ENCODE data around the gene NR2C2AP. TPM values are rescaled to one million over a fixed set of nuclear protein-coding genes. Genes with fewer than 3 reads are reported as not detected.
A peak's percentile ranks its signal among the peaks of the same experiment; 100 is the strongest.
"Not testable (repeated sequence)": the region's sequence is repeated elsewhere in the genome, so short reads cannot be mapped to it uniquely, and the experiment has no call there.

NR2C2AP gene
- total RNA-seq, 3 donors from 2014 or later, result 57.9 to 71.7 (median 66.6) TPM

DNA sequence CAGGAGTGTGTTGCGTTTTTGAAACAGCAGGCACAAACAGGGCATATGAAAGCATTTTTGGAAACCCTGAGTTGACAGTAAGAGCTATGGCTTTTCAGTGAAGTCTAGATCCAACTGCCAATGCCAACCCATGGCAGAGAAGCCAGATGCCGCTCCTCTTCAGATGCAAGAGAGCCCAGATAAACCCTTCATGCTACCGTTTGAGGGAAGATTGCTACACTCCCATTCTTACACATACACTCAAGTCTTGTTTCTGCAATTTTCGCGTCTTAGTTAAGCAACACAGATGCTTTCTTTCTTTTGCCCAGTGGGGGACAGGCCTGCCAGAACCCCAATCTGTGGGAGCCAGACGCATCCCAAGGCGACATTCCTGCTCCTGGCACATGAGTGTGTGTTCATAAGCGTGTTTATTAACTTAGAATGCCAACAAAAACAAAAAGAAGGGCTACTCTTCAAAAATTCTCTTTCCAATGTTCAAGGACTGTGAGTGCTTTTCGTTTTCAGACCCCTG lies 21.7 kb downstream of the NR2C2AP start:
- H3K4me1 Mint-ChIP-seq (ENCODE audit: low read depth), result peaks cover 6% of the 10 kb centered on the region
- peaks cover 20% of the 10 kb centered on the region for H3K36me3 Mint-ChIP-seq (ENCODE audit: insufficient read depth)
- H3K9me3 Mint-ChIP-seq, result no peaks in the 10 kb centered on the region
- no peaks in the 10 kb centered on the region for H3K27me3 Mint-ChIP-seq (ENCODE audit: low read depth)
- ATAC-seq (no peak), DNase-seq (no peak)
- no peak overlapping the region for H3K4me3 Mint-ChIP-seq

DNA sequence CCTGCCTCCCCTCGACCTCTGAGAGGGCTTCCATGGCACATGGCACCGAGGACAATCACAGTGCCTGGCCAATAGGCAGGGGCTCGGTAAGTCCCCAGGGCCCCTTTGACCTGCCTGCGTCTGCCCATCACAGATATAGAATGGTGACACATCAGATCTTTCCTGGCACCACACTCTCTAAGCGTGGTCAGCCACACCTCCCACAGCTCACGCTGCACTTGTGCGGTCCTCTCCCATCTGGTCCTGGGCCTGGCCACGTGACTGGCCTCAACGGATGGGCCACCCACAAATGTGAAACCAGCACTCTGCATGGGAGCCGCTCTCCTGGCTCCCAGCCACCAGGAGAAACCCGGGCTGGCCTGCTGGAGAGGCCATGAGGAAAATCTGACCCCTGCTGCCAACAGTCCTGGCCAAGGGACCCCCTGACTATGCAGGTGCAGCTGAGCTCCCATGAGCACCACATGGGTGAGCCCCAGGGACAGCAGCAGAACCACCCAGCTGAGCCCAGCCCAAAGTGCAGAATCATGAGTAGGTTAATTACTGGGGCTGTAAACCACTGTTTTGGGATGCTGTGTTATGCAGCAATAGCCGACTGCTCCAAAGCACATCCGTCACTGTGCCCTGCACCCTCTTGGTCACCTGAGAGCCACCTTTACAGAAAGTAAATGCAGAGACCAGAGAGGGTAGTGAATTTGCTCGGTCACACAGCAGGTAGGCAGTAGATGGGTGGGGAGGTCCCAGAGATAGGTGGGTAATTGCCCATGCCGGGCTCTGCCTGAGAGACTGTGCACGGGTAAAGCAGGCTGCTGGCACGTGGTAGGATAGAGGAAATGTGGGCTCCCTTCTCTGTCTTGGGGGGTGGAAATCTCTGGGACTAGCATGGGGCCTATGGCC lies 23.4 kb downstream of the NR2C2AP start:
- Mint-ChIP-seq H3K36me3 (ENCODE audit: insufficient read depth) (peaks cover 13% of the 10 kb centered on the region), H3K27me3 (ENCODE audit: low read depth) (no peaks in the 10 kb centered on the region), H3K4me3 (no peak overlapping the region), H3K4me1 (ENCODE audit: low read depth) (no peaks in the 10 kb centered on the region), H3K9me3 (no peaks in the 10 kb centered on the region)
- ATAC-seq, result no peak
- DNase-seq, result no peak

GRCh38 chr19:19176950-19177349 lies 26.3 kb downstream of the NR2C2AP start:
- no peaks in the 10 kb centered on the region for H3K27me3 Mint-ChIP-seq (ENCODE audit: low read depth)
- no peaks in the 10 kb centered on the region for H3K9me3 Mint-ChIP-seq
- no peaks in the 10 kb centered on the region for H3K4me1 Mint-ChIP-seq (ENCODE audit: low read depth)
- H3K4me3 Mint-ChIP-seq, result no peak overlapping the region
- no peak for ATAC-seq
- peaks cover 7% of the 10 kb centered on the region for H3K36me3 Mint-ChIP-seq (ENCODE audit: insufficient read depth)
- no peak for DNase-seq

DNA sequence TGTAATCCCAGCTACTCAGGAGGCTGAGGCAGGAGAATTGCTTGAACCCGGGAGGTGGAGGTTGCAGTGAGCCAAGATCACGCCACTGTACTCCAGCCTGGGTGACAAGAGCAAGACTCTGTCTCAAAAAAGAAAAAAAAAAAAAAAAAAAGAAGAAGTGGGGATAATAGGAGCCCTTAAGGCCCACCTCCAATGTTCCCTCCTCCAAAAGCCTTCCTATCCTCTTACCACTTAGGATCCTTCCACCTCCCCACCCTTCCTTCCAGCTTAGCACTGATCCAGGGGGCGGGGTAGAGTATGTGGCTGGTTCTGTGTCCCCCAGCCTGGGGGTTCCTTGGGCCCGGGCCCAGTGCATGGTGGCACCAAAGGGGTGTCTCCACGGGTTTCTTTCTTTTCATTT lies 30.0 kb downstream of the NR2C2AP start:
- not testable (repeated sequence) for H3K4me3 Mint-ChIP-seq; DNase-seq; H3K27me3 Mint-ChIP-seq (ENCODE audit: low read depth); H3K36me3 Mint-ChIP-seq (ENCODE audit: insufficient read depth); ATAC-seq; H3K9me3 Mint-ChIP-seq
- H3K4me1 Mint-ChIP-seq (ENCODE audit: low read depth), result peaks cover 14% of the 10 kb centered on the region

- no peaks in the 10 kb centered on the region for H3K27me3 Mint-ChIP-seq (ENCODE audit: low read depth)
- DNase-seq (no peak), ATAC-seq (no peak)
- no peaks in the 10 kb centered on the region for H3K36me3 Mint-ChIP-seq (ENCODE audit: insufficient read depth)
- H3K9me3 Mint-ChIP-seq, result no peaks in the 10 kb centered on the region
- no peak overlapping the region for H3K4me3 Mint-ChIP-seq
- peaks cover 14% of the 10 kb centered on the region for H3K4me1 Mint-ChIP-seq (ENCODE audit: low read depth)
Measured at GRCh38 chr19:19171821-19172532, 31.2 kb downstream of the NR2C2AP start.

- ATAC-seq, result no peak
- Mint-ChIP-seq H3K36me3 (ENCODE audit: insufficient read depth) (no peaks in the 10 kb centered on the region), H3K4me3 (no peak overlapping the region), H3K4me1 (ENCODE audit: low read depth) (peaks cover 14% of the 10 kb centered on the region), H3K27me3 (ENCODE audit: low read depth) (no peaks in the 10 kb centered on the region), H3K9me3 (no peaks in the 10 kb centered on the region)
- no peak for DNase-seq
Measured at GRCh38 chr19:19170873-19171672, 32.1 kb downstream of the NR2C2AP start.

DNA sequence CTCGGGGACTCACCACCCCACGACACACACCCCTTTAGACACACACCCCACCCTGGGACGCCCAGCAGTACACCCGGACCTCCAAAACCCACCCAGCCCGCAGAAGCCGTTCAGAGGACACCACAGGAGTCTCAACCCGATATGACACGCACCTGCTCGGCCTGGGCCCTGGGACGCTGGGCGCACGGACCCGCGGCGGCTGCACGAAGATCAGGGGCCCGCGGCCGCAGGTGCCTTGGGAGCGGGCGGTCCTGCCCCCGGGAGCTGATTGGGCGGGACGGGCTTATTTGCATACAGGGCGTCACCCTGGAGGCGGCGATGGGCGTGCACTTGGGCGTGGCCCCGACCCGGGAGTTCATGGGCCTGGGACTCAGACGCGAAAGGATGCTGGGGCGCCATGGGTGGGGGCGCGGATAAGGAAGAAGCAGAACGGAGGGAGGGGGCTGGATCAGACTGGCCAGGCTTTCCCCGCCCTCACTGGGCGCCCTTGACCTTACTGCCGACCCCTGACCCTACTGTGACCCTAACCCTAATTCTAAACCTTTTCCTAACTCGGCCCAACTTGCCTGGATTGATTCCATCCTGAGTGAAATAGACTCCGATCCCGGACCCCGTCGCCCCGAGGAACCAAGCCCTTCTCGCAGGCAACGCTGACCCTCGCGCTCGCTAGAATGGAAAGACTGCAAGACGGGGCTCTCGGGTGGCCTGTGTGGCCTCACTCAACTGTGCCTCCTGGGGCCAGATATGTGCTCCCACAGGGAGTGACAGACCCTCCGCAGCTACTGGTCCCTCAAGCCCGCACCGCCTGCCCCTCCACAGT lies 33.0 kb downstream of the NR2C2AP start, which contains the start of gene MEF2B:
Gene MEF2B (minus strand): TSS at position 211 of the 820 bp plus-strand sequence. CDS start 19,528 bp downstream, outside the sequence.
- ATAC-seq (peak; percentile 98), DNase-seq (peak; percentile 67)
- no peaks in the 10 kb centered on the region for H3K36me3 Mint-ChIP-seq (ENCODE audit: insufficient read depth)
- no peaks in the 10 kb centered on the region for H3K9me3 Mint-ChIP-seq
- H3K27me3 Mint-ChIP-seq (ENCODE audit: low read depth), result no peaks in the 10 kb centered on the region
- H3K4me3 Mint-ChIP-seq, result peak within 1 kb of the TSS; percentile 55
- peaks cover 14% of the 10 kb centered on the region for H3K4me1 Mint-ChIP-seq (ENCODE audit: low read depth)

DNA sequence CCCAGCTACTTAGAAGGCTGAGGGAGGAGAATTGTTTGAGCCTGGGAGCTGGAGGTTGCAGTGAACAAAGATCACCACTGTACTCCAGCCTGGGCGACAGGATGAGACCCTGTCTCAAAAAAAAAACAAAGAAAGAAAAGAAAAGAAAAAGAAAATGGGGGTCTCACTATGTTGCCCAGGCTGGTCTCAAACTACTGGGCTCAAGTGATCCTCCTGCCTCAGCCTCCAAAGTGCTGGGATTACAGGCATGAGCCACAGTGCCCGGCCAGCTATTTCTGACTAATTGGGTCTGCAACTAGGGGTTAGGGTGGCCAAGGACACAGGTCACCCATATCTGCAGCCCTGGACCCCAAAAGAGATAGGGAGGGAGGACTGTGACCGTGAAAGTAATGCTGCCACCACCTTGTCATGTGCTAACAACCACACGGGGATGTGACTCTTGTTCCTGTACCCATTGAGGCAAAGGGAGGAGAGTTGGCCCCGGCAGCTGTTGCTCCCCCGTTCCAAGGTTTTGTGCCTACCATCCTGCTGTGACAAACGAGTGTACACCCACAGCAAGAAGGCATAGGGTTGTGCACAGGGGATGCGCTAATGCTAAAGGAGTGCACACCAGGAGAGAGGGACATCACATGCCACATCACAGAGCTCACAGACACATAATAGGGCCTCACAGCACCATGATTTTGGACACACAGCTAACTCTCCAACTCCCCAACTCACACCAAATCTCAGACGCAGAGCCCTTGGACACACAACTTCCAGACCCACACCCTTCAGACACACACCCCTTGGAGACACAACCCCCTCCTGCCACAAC lies 33.8 kb downstream of the NR2C2AP start:
- DNase-seq (no peak), ATAC-seq (peak in 1 of 2 donors; percentile 11)
- Mint-ChIP-seq H3K4me1 (ENCODE audit: low read depth) (peaks cover 14% of the 10 kb centered on the region), H3K27me3 (ENCODE audit: low read depth) (no peaks in the 10 kb centered on the region), H3K4me3 (peak overlapping the region; percentile 37), H3K9me3 (no peaks in the 10 kb centered on the region), H3K36me3 (ENCODE audit: insufficient read depth) (no peaks in the 10 kb centered on the region)

GRCh38 chr19:19167612-19168011 lies 35.6 kb downstream of the NR2C2AP start:
- Mint-ChIP-seq H3K9me3 (no peaks in the 10 kb centered on the region), H3K4me3 (no peak overlapping the region)

DNA sequence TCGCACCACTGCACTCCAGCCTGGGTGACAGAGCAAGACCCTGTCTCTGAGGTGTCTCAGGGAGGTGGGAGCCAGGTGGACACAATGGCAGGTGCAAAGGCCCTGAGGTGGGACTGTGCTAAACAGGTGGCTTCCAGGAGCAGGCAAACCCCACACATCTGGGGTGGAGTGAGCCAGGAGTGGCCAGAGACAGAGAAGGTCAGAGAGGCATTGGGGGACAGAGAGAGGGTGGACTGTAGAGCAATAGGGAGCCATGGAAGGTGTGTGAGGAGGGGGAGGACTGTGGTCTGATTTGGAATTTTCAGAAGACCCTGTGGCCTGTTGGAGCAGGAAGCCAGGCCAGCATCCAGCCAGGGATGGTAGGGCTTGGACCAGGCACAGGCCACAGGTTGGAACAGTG lies 37.8 kb downstream of the NR2C2AP start:
- H3K36me3 Mint-ChIP-seq (ENCODE audit: insufficient read depth), result no peaks in the 10 kb centered on the region
- DNase-seq, result no peak
- no peak for ATAC-seq
- peaks cover 8% of the 10 kb centered on the region for H3K4me1 Mint-ChIP-seq (ENCODE audit: low read depth)
- H3K4me3 Mint-ChIP-seq, result no peak overlapping the region
- no peaks in the 10 kb centered on the region for H3K27me3 Mint-ChIP-seq (ENCODE audit: low read depth)
- no peaks in the 10 kb centered on the region for H3K9me3 Mint-ChIP-seq

More at GRCh38 chr19:19167612-19168011, 35.6 kb downstream of the NR2C2AP start:
- Mint-ChIP-seq H3K36me3 (ENCODE audit: insufficient read depth) (no peaks in the 10 kb centered on the region), H3K4me1 (ENCODE audit: low read depth) (peaks cover 14% of the 10 kb centered on the region), H3K27me3 (ENCODE audit: low read depth) (no peaks in the 10 kb centered on the region)
- DNase-seq (no peak), ATAC-seq (no peak)

- H3K9me3 Mint-ChIP-seq, result no peaks in the 10 kb centered on the region
- DNase-seq (no peak), ATAC-seq (no peak)
- H3K36me3 Mint-ChIP-seq (ENCODE audit: insufficient read depth), result no peaks in the 10 kb centered on the region
- H3K4me3 Mint-ChIP-seq, result no peak overlapping the region
- no peaks in the 10 kb centered on the region for H3K27me3 Mint-ChIP-seq (ENCODE audit: low read depth)
- no peaks in the 10 kb centered on the region for H3K4me1 Mint-ChIP-seq (ENCODE audit: low read depth)
Measured at GRCh38 chr19:19162495-19162894, 40.7 kb downstream of the NR2C2AP start.

DNA sequence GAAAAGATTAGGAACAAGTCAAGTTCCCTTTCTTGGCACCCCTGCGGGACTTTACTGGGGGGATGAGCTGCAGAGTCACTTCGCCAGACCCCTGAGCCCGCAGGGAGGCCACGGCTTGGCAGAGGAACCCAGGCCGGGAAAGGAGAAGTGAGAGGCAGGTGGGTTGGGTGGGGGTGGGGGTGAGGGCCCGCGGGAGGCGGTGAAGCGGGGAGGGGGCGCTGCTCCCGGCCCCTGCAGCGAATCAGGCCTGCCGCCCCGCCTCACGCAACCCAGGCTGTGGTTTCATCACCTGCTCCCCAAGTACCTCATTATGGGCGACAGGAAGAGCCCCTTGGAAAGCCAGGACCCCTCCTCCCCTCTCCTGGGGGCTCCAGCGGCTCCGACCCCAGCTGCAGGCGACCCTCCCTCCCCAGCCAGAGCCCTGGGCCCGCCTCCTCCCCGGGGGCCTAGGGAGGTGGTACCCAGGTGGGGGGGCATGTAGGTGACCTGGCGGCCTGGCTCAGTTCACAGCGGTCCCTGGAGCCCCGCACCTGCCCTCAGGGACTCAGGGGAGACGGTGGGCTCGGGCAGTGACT lies 42.7 kb downstream of the NR2C2AP start:
- H3K27me3 Mint-ChIP-seq (ENCODE audit: low read depth), result no peaks in the 10 kb centered on the region
- H3K36me3 Mint-ChIP-seq (ENCODE audit: insufficient read depth), result peaks cover 10% of the 10 kb centered on the region
- ATAC-seq (no peak), DNase-seq (no peak)
- no peaks in the 10 kb centered on the region for H3K9me3 Mint-ChIP-seq
- H3K4me1 Mint-ChIP-seq (ENCODE audit: low read depth), result no peaks in the 10 kb centered on the region
- no peak overlapping the region for H3K4me3 Mint-ChIP-seq

All from activated T-cell treated with anti-CD3 and anti-CD28 coated beads, Interleukin-2, amount 50 U/mL, for 4 hours (primary cell).